OCI-LY1 (cell line): Measurements from ENCODE around the gene MCF2L.

Source experiments
- EZH2 ChIP-seq: fragments of 200-600 bp; sonication (generic), shearing (Covaris generic); IDR thresholded peaks from 2 replicates; pipeline ENCODE4 v1.8.0; 2017; ENCODE audit warnings: borderline replicate concordance, mixed run types, mild to moderate bottlenecking, antibody characterized with exemption, low read length, moderate library complexity, mixed read lengths
- TF ChIP-seq, protein P1 (sequence below): fragments of 200-600 bp; sonication (generic), shearing (Covaris generic); IDR thresholded peaks from 2 replicates; pipeline ENCODE4 v1.5.1; 2017; ENCODE audit warnings: mild to moderate bottlenecking, antibody characterized with exemption, low read length, moderate library complexity, mixed read lengths

DNA sequence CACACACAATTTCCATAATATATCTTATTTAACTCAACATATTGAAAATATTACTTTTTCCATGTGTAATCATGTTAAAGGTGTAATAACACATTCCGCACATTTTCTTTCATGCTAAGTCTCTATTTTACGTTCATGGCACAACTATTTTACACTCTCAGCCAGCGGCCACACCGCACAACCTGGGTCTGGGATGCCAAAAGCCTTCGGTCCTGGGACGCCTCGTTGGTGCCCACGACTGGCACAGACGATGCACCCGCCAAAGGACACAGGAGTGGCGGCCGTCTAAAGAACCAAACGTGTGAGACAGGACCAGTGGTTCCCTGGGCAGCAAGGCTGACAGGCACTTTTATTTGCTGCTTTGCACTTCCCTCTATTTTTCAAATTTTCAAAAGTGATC, 179.4 kb downstream of the MCF2L start:
- TF ChIP-seq, protein P1, sequence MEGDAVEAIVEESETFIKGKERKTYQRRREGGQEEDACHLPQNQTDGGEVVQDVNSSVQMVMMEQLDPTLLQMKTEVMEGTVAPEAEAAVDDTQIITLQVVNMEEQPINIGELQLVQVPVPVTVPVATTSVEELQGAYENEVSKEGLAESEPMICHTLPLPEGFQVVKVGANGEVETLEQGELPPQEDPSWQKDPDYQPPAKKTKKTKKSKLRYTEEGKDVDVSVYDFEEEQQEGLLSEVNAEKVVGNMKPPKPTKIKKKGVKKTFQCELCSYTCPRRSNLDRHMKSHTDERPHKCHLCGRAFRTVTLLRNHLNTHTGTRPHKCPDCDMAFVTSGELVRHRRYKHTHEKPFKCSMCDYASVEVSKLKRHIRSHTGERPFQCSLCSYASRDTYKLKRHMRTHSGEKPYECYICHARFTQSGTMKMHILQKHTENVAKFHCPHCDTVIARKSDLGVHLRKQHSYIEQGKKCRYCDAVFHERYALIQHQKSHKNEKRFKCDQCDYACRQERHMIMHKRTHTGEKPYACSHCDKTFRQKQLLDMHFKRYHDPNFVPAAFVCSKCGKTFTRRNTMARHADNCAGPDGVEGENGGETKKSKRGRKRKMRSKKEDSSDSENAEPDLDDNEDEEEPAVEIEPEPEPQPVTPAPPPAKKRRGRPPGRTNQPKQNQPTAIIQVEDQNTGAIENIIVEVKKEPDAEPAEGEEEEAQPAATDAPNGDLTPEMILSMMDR, result no peak
- TF ChIP-seq EZH2, result no peak
